H1 (cell line): ENCODE data around the gene TMEM54. TPM values are rescaled to one million over a fixed set of nuclear protein-coding genes. Genes with fewer than 3 reads are reported as not detected.

ENCODE experiments used
- CREB1 ChIP-seq: IDR thresholded peaks from 2 replicates; pipeline ENCODE4 v1.6.1; 2012; ENCODE audit warnings: inconsistent platforms
- CTBP2 ChIP-seq: IDR thresholded peaks from 2 replicates; pipeline ENCODE4 v1.7.0; 2011; ENCODE audit warnings: borderline replicate concordance, mild to moderate bottlenecking, moderate library complexity, mixed read lengths, low read length; ENCODE audit not compliant: insufficient read depth, insufficient read length
- POLR2AphosphoS5 ChIP-seq: IDR thresholded peaks from 2 replicates; pipeline ENCODE4 v1.6.1; 2011; ENCODE audit warnings: low read depth, low read length
- TAF7 ChIP-seq: optimal IDR thresholded peaks from 2 replicates; pipeline ENCODE3; 2011; ENCODE audit warnings: low read depth, mild to moderate bottlenecking, inconsistent platforms, low read length, moderate library complexity, borderline replicate concordance
- polyA plus RNA-seq, 7 experiments: library from polyadenylated mRNA; depleted of rRNA in 3 of 7; stranded (reverse) in 5 of 7; unstranded in 2 of 7; fragments of >200 nt in 5 of 7; fragments of 200-250 nt in 2 of 7; gene quantifications; 1 replicate in 5 of 7; 2 replicates in 1 of 7; 4 replicates in 1 of 7; pipeline versions ENCODE4 v1.2.1 to v1.2.3, GENCODE V29; 2011 to 2013; ENCODE audit warnings: missing spikeins in 2 of 7, mixed read lengths in 2 of 7
- total RNA-seq: library from RNA; stranded (reverse); fragmentation: NEBNext Ultra II Directional; extraction: Animal tissue kit (Norgen Biotek cat#: 25700); gene quantifications from 2 replicates; pipeline ENCODE4 v1.2.1, GENCODE V29; 2021

The TMEM54 gene
- total and polyA plus RNA-seq, 2 of the 8 experiments (the other 6 are each of a cell fraction or from before 2014, with no cell fraction given): 9.5 to 58.7 TPM

DNA sequence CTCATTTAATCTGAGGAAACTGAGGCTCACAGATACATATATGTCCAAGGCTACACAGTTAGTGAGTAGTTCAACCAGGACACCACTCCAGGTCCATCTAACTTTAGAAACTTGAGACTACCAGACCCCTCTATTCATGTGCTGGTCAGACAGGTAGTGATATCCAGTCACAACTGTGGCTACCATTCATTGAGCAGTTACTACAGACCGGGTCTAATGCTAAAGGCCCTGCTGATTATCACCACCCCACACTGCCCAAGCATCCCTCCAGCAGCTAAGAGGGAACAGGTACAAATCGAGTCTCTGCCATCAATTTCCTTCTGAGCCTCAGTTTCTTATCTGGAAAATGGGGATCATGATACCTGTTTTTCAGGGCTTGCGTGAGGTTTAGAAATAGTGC, 9.6 kb downstream of the TMEM54 start (continued):
- no peak for TF ChIP-seq CTBP2
- no peak for TF ChIP-seq CREB1
- TF ChIP-seq TAF7: no peak
- no peak for TF ChIP-seq POLR2AphosphoS5
